ENCODE measurements around the gene COL1A1.
A peak's percentile ranks its signal among the peaks of the same experiment; 100 is the strongest.

Gene COL1A1

DNA sequence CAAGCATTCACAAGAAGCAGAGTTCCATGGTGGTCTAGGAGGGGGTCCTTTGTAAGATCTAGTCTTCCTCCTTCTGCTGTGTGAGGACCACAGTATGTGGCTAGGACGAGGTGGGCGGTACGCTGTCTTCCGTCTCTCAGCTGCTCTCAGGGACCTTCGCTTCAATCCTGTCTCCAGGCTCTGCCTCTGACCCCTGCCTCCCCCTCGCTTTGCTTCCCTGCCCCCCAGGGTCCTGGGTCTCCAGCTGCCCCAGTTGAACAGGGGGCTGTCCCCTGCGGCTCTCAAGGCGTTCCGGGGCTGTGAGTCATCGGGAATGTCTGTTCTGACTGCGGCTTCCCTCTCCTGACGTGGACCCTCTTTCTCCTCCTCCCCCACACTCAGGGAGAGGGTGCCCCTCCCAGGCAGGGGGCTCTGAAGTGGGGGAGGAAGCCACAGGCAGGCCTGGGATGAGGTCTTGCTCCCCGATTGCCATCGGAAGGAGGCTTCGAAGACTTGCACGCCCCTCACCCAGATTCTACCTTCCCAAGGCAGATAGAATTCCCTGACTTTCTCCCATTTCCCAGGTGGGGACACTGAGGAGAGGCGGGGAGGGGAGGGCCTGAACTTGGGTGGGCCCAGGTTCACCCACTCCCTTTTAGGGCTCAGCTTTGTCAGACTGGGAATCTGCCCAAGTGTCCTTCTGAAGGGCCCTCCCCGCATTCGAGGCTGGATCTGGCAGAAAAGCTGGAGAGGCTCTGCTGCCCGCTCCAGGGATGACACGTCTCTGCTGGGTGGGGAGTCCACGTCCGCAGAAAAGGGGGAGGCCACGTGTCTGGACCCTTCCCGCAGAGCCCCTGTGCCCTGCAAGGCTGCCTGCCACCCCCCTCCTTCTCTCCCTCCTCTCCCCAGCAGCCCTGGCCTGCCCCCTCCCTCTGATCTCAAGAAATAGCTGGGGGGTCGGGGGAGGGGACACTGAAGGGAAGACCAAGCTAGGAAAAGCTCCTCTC, 9.1 kb upstream of the COL1A1 start:
- H3K4me2 ChIP-seq (ENCODE audit: low read length), result no peak overlapping the region
- peak overlapping the region; percentile 24 for H3K27ac ChIP-seq

DNA sequence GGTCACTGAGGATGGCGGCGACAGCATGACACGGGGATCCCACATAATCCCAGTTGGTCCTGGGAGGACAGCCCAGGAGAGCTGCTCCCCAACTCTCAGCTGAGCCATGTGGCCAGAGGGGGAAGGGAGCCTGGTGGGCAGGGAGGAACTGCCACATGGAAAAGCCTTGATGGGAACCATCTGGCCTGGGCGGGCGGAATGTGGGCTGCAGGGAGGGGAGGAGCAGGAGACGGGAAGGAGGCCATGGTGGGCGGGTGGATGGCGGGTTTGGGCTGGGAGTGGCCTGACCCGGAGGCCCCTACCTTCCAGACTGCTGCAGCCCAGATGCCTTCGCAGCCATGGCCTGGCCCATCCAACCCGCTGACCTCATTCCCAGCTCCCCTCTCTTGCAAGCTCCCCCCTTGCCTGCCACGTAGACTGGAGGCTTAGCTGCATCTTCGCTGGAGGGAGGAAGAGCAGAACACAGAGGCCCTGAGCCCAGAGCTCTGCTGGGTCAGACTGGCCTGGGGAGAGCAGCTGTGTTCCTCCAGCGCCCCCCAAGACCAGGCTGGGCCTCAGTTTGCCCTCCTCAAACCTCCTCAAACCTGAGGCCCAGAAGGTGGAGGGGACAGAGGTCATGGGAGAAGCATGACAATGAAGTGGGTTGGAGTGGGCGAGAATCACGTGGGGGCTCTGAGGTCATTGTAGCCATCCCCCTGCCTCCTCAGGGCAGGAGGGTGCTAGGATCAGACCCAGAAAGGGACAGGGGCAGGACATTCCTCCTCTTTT, 8.2 kb upstream of the COL1A1 start:
- Histone ChIP-seq H3K9ac (no peak overlapping the region), H2AFZ (no peak overlapping the region), H3K9me3 (ENCODE audit: control insufficient read depth, low read length) (no peaks in the 10 kb centered on the region), H3K36me3 (ENCODE audit: control insufficient read depth, insufficient read depth, low read length) (no peaks in the 10 kb centered on the region), H3K4me2 (ENCODE audit: low read length) (no peak overlapping the region), H3K27me3 (ENCODE audit: control insufficient read depth, insufficient read depth, low read length) (no peaks in the 10 kb centered on the region), H3K79me2 (no peaks in the 10 kb centered on the region), H3K27ac (peak overlapping the region; percentile 24), H3K4me1 (no peaks in the 10 kb centered on the region), H3K4me3 (ENCODE audit: low read depth, low read length) (no peak overlapping the region)
- TF ChIP-seq, protein P1, sequence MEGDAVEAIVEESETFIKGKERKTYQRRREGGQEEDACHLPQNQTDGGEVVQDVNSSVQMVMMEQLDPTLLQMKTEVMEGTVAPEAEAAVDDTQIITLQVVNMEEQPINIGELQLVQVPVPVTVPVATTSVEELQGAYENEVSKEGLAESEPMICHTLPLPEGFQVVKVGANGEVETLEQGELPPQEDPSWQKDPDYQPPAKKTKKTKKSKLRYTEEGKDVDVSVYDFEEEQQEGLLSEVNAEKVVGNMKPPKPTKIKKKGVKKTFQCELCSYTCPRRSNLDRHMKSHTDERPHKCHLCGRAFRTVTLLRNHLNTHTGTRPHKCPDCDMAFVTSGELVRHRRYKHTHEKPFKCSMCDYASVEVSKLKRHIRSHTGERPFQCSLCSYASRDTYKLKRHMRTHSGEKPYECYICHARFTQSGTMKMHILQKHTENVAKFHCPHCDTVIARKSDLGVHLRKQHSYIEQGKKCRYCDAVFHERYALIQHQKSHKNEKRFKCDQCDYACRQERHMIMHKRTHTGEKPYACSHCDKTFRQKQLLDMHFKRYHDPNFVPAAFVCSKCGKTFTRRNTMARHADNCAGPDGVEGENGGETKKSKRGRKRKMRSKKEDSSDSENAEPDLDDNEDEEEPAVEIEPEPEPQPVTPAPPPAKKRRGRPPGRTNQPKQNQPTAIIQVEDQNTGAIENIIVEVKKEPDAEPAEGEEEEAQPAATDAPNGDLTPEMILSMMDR (IDR thresholded peaks at IDR 0.05), result no peak

More for the DNA sequence above, 9.1 kb upstream of the COL1A1 start:
- H2AFZ ChIP-seq, result no peak overlapping the region
- no peaks in the 10 kb centered on the region for H3K27me3 ChIP-seq (ENCODE audit: control insufficient read depth, insufficient read depth, low read length)
- TF ChIP-seq, protein P1 (IDR thresholded peaks at IDR 0.05), result no peak
- H3K9me3 ChIP-seq (ENCODE audit: control insufficient read depth, low read length), result no peaks in the 10 kb centered on the region
- H3K36me3 ChIP-seq (ENCODE audit: control insufficient read depth, insufficient read depth, low read length), result no peaks in the 10 kb centered on the region
- no peaks in the 10 kb centered on the region for H3K79me2 ChIP-seq
- no peaks in the 10 kb centered on the region for H3K4me1 ChIP-seq
- no peak overlapping the region for H3K4me3 ChIP-seq (ENCODE audit: low read depth, low read length)
- no peak overlapping the region for H3K9ac ChIP-seq

DNA sequence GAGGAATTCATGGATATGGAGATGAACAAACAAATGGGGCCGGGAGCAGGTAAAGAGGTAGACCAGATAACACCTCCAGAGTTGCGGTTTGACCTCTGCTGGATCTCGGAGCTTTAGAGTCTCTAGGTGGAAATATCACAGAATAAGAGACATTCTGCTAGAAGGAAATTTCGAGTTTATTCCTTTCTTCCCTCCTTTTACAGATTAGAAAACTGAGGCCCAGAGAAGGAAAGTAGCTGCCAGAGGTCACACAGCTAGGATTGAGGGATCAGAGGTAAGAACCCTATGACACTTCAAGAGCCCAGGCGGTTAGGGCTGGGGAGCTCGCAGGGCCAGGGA, 7.7 kb upstream of the COL1A1 start:
- H3K79me2 ChIP-seq, result no peaks in the 10 kb centered on the region
- H3K9ac ChIP-seq, result no peak overlapping the region
- H3K27me3 ChIP-seq (ENCODE audit: control insufficient read depth, insufficient read depth, low read length), result no peaks in the 10 kb centered on the region
- no peak overlapping the region for H3K27ac ChIP-seq
- H3K36me3 ChIP-seq (ENCODE audit: control insufficient read depth, insufficient read depth, low read length), result no peaks in the 10 kb centered on the region
- H3K4me1 ChIP-seq, result no peaks in the 10 kb centered on the region
- no peak overlapping the region for H3K4me2 ChIP-seq (ENCODE audit: low read length)
- no peaks in the 10 kb centered on the region for H3K9me3 ChIP-seq (ENCODE audit: control insufficient read depth, low read length)
- TF ChIP-seq, protein P1 (IDR thresholded peaks at IDR 0.05), result no peak
- H3K4me3 ChIP-seq (ENCODE audit: low read depth, low read length), result no peak overlapping the region
- H2AFZ ChIP-seq, result no peak overlapping the region

DNA sequence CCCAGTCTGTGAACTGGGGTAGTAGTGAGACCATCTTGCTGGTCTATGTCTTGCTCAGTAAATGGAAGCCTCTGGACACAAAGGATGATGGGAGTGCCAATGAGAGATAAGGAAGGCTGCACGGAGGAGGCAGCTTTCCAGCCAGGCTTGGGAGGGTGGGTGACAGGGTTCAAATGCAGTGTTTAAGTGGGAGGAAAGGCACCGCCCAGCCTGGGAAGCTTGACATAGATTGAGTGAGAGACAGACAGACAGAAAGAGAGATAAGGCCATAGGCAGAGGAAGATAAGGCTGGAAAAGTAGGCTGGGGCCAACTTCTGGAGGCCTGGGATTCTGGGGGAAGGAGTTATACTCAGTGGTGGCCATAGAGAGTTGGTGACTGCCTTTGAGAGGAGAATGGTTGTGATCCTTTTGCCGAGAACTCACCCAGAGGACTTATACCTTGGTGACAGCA, 7.2 kb upstream of the COL1A1 start:
- H2AFZ ChIP-seq, result no peak overlapping the region
- no peaks in the 10 kb centered on the region for H3K27me3 ChIP-seq (ENCODE audit: control insufficient read depth, insufficient read depth, low read length)
- TF ChIP-seq, protein P1 (IDR thresholded peaks at IDR 0.05), result no peak
- no peaks in the 10 kb centered on the region for H3K9me3 ChIP-seq (ENCODE audit: control insufficient read depth, low read length)
- no peak overlapping the region for H3K4me3 ChIP-seq (ENCODE audit: low read depth, low read length)
- H3K27ac ChIP-seq, result no peak overlapping the region
- H3K4me2 ChIP-seq (ENCODE audit: low read length), result no peak overlapping the region
- H3K36me3 ChIP-seq (ENCODE audit: control insufficient read depth, insufficient read depth, low read length), result no peaks in the 10 kb centered on the region
- H3K79me2 ChIP-seq, result no peaks in the 10 kb centered on the region
- H3K4me1 ChIP-seq, result no peaks in the 10 kb centered on the region
- H3K9ac ChIP-seq, result no peak overlapping the region

All from parathyroid adenoma (tissue), 2 donors.